Mucosa of descending colon (tissue), 3 donors: Measurements from ENCODE around the gene EDNRA. TPM values are rescaled to one million over a fixed set of nuclear protein-coding genes. Genes with fewer than 3 reads are reported as not detected.

Experiments used
- ATAC-seq: fragments of 200-7000 bp; cut with Tn5 transposase; one replicate; pipeline ENCODE4 v1.9.1; 2020; ENCODE audit warnings: mild to moderate bottlenecking, moderate library complexity
- DNase-seq, 3 donors: peaks; one replicate each; pipeline ENCODE4 v3.0.0-alpha.2; 2020
- H3K36me3 ChIP-seq: fragments of 200-600 bp; one replicate; pipeline ENCODE4 v1.8.0; 2021; ENCODE audit warnings: low read depth, mild to moderate bottlenecking
- H3K4me1 ChIP-seq: fragments of 200-600 bp; one replicate; pipeline ENCODE4 v1.8.0; 2021; ENCODE audit warnings: low read depth, mild to moderate bottlenecking
- H3K4me3 ChIP-seq: fragments of 200-600 bp; one replicate; pipeline ENCODE4 v1.8.0; 2021; ENCODE audit warnings: mild to moderate bottlenecking
- H3K9me3 ChIP-seq: fragments of 200-600 bp; one replicate; pipeline ENCODE4 v1.8.0; 2021; ENCODE audit warnings: mild to moderate bottlenecking
- CTCF ChIP-seq: fragments of 200-600 bp; IDR thresholded peaks from one replicate; pipeline ENCODE4 v1.8.0; 2022; ENCODE audit warnings: antibody characterized with exemption, mild to moderate bottlenecking
- intact Hi-C, 2 donors: fragments of 100-400 bp; cut with DNase I in 1 of 2; cut with micrococcal nuclease in 1 of 2; formaldehyde crosslinking; loops; one replicate each; pipeline versions ENCODE4 v1.11.0 to v1.11.1; 2022; cut with DNase I, micrococcal nuclease
- total RNA-seq, 3 donors: library from RNA; stranded (reverse); fragmentation: NEBNext Ultra II Directional in 2 of 3; extraction: Animal tissue kit (Norgen Biotek cat#: 25700) in 2 of 3; gene quantifications; one replicate each; pipeline versions ENCODE4 v1.2.1 to v1.2.4, GENCODE V29; 2021 to 2023
- donor health status: DM: no; HTN: no; CAD: no; lungs with moderate emphysema.
- donor health status: DM: no; HTN: no; CAD: no.
- donor health status: DM: no; HTN: yes; CAD: no.

The EDNRA gene
- total RNA-seq, 3 donors from 2014 or later, result 0.72 to 1.6 (median 1.6) TPM

- intact Hi-C loops, result no loop called here
Observed at GRCh38 chr4:147542229-147542990, 61.5 kb downstream of the EDNRA start.

GRCh38 chr4:147543034-147543433, 62.1 kb downstream of the EDNRA start:
- TF ChIP-seq CTCF, result no peak
- Histone ChIP-seq H3K9me3 (no peaks in the 10 kb centered on the region), H3K4me3 (no peak overlapping the region), H3K4me1 (no peaks in the 10 kb centered on the region), H3K36me3 (no peaks in the 10 kb centered on the region)
- intact Hi-C loops, result no loop called here
- no peak for DNase-seq
- no peak for ATAC-seq

More at GRCh38 chr4:147542229-147542990, 61.5 kb downstream of the EDNRA start:
- Histone ChIP-seq H3K36me3 (no peaks in the 10 kb centered on the region), H3K4me3 (no peak overlapping the region), H3K4me1 (no peaks in the 10 kb centered on the region), H3K9me3 (no peaks in the 10 kb centered on the region)
- DNase-seq (no peak), ATAC-seq (no peak)
- no peak for TF ChIP-seq CTCF

- Histone ChIP-seq H3K4me3 (no peak overlapping the region), H3K4me1 (no peaks in the 10 kb centered on the region), H3K9me3 (no peaks in the 10 kb centered on the region), H3K36me3 (no peaks in the 10 kb centered on the region)
- intact Hi-C loops, result no loop called here
- TF ChIP-seq CTCF, result no peak
- no peak for DNase-seq
- ATAC-seq, result no peak
Observed at GRCh38 chr4:147546349-147546748, 65.5 kb downstream of the EDNRA start.

- ATAC-seq (no peak), DNase-seq (no peak)
- TF ChIP-seq CTCF, result no peak
- no peaks in the 10 kb centered on the region for H3K4me1 ChIP-seq
- no peak overlapping the region for H3K4me3 ChIP-seq
- intact Hi-C loops, result no loop called here
- no peaks in the 10 kb centered on the region for H3K9me3 ChIP-seq
- no peaks in the 10 kb centered on the region for H3K36me3 ChIP-seq
Observed at GRCh38 chr4:147547314-147548056, 66.6 kb downstream of the EDNRA start.

GRCh38 chr4:147548256-147548655, 67.4 kb downstream of the EDNRA start:
- no peak for TF ChIP-seq CTCF
- ATAC-seq (no peak), DNase-seq (no peak)
- no peaks in the 10 kb centered on the region for H3K9me3 ChIP-seq
- intact Hi-C loops, result no loop called here
- H3K4me3 ChIP-seq, result no peak overlapping the region
- H3K4me1 ChIP-seq, result no peaks in the 10 kb centered on the region
- H3K36me3 ChIP-seq, result no peaks in the 10 kb centered on the region
